HTERT RPE-1 (cell line): ENCODE data around the gene CHST1.

Experiments
- in situ Hi-C: fragments of 300-500 bp; cut with MboI; formaldehyde crosslinking; loops from 4 replicates; pipeline ENCODE4 v1.14.3; 2020; ENCODE audit warnings: low sequenced_read_pairs

Gene CHST1

DNA sequence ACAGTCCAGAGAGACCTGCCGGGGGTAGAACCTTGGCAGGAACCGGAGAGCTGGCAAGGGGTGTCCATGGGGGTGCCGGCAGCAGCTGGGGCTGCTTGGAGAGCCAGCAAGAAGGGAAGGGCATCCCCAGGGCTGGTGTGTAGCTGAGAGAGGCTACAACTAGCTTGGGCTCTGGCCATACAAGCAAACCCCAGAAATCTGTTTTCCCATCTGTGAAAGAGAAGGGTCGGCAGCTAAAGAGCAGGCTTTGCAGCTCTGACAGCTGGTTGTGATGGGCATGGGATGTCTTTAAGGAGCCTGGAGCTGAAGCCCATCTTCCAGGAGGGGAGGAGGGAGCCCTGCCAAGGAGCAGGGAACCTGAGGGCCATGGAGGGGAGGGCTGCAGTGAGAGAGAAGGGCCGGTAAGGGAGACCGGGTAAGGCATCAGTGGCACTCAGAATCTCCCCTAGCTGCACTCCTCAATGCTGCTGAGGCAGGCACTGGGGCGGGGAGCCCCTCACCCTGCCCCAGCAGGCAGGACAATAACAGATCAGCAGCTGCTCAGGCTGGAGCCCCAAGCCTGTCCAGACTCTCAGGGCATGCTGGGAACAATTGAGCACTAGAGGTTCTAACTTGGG, 3.9 kb downstream of the CHST1 start:
- in situ Hi-C loops = no loop called here

DNA sequence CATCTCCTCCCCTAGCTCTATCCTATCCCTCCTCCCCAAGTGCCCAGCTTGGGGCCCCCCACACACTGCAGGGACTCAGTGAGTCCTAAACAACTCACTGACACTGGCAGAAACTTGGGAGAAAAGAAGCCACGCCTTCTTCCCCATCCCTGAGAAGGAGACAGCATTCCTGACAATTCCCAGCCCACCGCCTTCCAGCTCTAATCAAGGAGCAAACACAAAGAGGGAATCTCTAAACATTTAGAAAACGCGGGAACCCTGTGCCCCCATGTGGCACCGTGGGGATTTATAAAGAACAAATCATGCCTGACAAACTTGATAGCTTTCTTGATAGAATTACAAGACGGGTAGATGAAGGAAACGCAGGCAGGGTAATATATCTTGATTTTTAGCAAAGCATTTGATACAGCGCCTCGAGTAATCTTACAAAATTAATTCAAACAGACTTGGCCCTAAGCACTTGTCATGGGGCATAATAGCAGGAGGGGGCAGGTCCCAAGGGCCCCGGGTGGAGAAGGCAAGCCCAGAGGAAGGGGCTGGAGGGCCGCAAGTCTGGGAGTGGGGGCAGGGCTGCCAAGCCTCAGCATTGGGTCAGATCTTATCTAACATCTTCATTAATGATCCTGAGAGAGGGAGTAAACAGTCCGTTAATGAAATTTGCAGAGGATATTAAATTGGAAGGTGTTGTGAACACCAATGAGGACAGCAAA, 4.5 kb downstream of the CHST1 start:
- in situ Hi-C loops = no loop called here

GRCh38 chr11:45659818-45660160, 5.6 kb downstream of the CHST1 start:
- in situ Hi-C loops = no loop called here

DNA sequence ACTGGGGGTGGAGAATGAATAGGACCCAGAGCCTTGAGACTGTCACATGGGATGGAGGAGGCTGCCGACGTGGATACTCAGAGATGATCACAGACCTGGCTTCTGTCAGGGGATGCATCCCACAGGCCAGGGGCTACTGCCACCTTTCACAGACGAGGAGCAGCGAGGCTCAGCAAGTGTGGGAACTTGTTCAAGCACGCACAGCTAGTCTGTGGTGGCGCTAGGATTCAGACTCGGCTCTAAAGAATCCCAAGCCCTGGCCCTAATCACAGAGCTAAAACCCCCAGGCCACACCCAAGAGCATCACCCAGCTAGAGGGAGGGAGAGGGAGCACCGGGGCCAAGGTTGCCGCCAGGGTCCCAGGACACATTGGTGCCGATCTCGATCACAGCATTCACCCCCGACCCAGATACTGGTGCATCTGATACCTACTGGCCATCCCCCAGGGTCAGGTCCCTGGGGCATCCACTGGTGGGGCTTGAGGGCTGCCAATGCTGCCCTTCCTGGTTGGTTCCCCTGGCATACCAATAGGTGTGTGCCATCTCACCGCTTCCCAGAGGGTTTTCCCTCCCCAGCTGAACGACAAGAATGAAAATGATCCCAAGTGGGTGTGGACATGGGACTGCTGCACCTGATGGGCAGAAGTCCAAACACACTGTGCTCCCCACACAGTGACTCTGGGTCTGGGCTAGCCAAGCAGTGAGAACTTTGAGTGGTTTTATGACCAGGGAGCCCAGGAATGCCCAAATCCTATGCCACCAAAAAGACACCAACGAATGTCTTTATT, 6.2 kb downstream of the CHST1 start:
- in situ Hi-C loops = no loop called here

DNA sequence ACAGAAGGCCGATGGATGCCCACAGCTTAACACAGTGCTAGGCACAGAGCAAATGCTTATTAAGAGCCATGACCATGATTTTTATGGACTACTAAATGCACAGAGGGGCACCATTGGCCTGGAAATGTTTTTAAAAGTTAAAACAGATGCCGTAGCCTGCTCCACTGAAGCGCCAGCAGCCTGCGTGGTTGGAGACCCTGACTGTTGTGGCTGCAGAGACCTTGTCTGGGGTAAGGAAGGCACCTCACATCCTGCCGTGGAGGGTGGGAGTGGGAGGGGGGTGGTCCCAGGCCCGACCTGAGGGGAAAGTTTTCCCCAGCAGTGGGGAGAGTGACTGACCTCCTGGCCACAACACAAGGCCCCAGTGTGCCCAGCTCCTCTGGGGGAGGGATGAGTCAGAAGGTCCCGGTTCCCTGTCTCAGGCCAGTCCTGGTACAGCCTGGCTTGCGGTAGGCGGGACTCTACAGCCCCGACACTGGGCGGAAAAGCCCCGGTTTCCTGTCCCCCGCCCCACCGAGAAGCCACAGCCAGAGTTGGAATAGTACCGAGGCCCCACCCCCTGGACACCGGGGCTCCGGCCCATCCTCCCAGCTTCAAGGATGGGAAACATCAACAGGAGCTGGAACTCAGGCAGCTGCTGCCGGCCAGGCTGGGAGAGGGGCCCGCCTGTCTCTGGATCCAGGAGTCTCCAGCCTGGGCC, 7.0 kb downstream of the CHST1 start:
- in situ Hi-C loops = no loop called here

GRCh38 chr11:45657496-45658260, 7.7 kb downstream of the CHST1 start:
- in situ Hi-C loops = no loop called here

- in situ Hi-C loops = no loop called here
Measured at GRCh38 chr11:45655831-45656230, 9.6 kb downstream of the CHST1 start.

- in situ Hi-C loops = no loop called here
Measured at GRCh38 chr11:45655347-45655756, 10.1 kb downstream of the CHST1 start.

DNA sequence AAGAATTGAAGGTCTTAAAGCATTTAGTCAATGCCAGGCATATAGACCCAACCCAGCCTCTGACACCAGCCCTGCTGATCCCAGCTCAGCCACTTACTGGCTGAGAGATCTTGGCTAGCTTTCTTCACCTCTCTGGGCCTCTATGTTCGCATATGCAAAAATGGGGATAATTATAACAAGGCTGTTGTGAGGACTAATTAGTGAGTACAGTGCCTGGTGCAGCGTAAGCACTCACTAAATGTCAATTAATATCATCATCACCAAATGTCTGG, 10.5 kb downstream of the CHST1 start:
- in situ Hi-C loops = no loop called here

GRCh38 chr11:45654231-45655011, 11.0 kb downstream of the CHST1 start:
- in situ Hi-C loops = no loop called here

- in situ Hi-C loops = no loop called here
Measured at GRCh38 chr11:45653277-45653676, 12.1 kb downstream of the CHST1 start.

GRCh38 chr11:45652781-45653180, 12.6 kb downstream of the CHST1 start:
- in situ Hi-C loops = no loop called here

GRCh38 chr11:45651841-45652749, 13.3 kb downstream of the CHST1 start:
- in situ Hi-C loops = no loop called here

GRCh38 chr11:45651156-45651555, 14.3 kb downstream of the CHST1 start:
- in situ Hi-C loops = no loop called here

GRCh38 chr11:45650166-45651095, 15.0 kb downstream of the CHST1 start:
- in situ Hi-C loops = no loop called here

- in situ Hi-C loops = no loop called here
Measured at GRCh38 chr11:45649544-45650165, 15.8 kb downstream of the CHST1 start.

DNA sequence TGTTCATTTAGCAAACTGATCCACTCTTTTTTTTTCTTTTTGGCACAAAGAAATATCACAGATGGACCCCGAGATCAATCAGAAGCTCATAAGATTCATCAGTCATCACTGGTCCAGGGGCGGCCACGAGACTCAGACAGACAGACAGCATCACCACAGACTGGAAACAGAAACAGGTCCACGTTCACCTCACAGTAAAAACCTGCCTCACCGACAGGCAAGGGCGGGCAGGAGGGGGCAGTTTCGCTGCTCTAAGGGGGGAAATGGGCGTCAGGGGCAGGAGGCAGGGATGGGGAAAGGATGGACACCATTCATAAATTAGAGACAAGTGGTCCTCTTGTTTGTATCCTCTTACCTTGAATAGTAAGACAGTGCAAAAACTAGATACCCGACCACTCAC, 16.5 kb downstream of the CHST1 start:
- in situ Hi-C loops = no loop called here

GRCh38 chr11:45647786-45648185, 17.6 kb downstream of the CHST1 start:
- in situ Hi-C loops = no loop called here
